Activated CD8-positive, alpha-beta memory T cell treated with anti-CD3 and anti-CD28 coated beads for 48 hours (primary cell): ENCODE results near the gene NDUFA7.
"Not testable (repeated sequence)": the region's sequence is repeated elsewhere in the genome, so short reads cannot be mapped to it uniquely, and the experiment has no call there.

Experiments used
- DNase-seq, 3 experiments: peaks; one replicate each; pipeline ENCODE4 v3.0.0-alpha.2; 2020; ENCODE audit warnings: low read depth in 2 of 3, low spot score in 2 of 3

The NDUFA7 gene

DNA sequence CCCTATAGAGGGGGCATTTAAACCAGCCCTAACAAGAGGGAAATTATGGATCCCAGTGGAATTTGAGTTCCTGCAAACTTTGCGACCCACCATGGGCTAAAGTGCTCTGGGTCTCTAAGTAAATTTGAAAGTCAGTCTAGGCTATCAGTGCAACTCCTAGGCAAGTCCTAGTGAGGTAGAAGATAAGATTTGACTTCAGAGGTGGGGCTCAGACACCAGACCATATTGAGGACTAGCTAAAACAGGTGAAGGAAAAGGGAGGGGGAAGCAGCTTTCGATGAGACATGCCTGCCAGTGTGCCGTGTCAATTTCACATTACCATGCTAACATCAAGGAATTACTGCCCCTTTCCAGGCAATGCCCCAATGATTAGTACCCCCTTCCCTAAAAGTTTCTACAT is 51.5 kb downstream of the NDUFA7 start:
- DNase-seq, result no peak

DNA sequence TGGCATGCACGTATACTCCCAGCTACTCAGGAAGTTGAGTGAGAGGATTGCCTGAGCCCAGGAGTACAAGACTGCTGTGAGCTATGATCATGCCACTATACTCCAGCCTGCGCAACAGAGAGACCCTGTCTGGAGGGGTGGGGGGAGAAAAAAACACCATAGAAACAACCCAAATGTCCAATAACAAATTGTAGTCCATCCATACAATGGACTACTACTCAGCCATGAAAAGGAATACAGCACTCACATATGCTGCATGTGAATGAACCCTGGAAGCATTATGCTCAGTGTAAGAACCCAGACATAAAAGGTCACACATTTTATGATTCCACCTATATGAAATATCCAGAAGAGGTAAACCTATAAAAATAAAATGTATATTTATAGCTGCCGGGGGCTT is 55.3 kb downstream of the NDUFA7 start:
- no peak for DNase-seq

DNA sequence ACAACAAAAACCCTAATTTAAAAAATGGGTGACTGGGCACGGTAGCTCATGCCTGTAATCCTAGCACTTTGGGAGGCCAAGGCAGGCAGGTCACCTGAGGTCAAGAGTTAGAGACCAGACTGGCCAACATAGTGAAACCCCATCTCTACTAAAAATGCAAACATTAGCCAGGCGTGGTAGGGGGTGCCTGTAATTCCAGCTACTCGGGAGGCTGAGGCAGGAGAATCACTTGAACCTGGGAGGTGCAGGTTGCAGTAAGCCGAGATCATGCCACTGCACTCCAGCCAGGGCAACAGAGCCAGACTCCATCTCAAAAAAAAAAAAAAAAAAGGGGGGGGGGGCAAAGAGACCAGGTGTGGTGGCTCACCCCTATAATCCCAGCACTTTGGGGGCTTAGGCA is 56.9 kb downstream of the NDUFA7 start:
- not testable (repeated sequence) for DNase-seq

DNA sequence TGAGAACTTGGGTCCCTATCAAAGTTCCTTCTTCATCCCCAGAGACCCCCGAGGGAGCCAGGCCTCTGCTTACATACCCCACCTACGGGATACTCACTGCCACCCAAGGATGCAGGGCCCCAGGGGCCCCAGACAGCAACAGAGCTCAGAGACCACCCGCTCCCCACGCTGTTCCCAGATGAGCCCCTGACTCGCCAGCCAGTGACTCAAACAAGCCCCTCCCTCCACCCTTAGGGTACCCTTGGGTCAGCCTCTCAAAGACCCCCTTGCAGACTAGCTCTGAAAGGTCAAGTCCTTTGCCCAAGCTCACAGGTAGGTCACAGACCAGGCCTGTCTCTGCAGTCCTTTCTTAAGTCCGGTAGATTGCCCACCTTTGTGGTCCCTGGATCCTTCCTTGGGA is 58.7 kb downstream of the NDUFA7 start:
- DNase-seq, result no peak

DNA sequence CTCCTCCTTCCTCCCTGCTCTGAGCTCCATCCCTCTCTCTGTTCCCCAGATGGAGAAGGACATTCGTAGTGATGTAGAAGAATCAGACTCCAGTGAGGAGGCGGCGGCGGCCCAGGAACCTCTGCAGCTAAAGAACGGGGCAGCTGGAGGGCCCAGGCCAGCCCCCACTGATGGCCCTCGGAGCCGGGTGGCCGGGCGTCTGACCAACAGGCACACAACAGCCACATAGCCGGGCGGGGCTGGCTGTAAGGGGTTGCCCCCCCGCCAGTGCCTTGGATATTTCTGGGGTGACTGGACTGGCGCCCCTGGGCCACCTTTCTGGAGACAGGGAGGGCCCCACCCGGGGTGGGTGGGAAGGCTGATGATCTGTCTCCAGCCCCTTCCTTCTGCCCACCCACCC is 59.3 kb downstream of the NDUFA7 start:
- DNase-seq, result no peak

DNA sequence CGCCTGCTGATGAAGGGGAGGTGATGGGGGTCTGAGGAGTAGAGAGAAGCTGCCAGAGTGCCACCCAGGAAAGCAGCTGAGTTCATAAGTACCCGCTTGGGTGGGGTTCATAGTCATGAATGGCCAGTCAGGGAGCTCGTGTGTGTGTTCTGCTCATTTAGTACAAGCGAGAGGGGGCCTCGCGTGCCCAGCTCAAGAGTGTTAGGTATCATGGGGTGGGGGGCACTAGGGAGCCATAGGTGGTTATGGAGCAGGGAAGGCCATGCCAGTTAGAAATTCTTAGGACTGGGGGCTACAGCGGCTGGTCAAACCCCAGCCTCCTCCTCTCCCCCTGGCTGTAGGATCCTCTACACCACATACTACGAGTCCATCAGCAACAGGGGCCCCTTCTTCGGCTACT is 59.8 kb downstream of the NDUFA7 start:
- DNase-seq, result no peak
